ENCODE results near the gene ETNK2.

ETNK2 gene

DNA sequence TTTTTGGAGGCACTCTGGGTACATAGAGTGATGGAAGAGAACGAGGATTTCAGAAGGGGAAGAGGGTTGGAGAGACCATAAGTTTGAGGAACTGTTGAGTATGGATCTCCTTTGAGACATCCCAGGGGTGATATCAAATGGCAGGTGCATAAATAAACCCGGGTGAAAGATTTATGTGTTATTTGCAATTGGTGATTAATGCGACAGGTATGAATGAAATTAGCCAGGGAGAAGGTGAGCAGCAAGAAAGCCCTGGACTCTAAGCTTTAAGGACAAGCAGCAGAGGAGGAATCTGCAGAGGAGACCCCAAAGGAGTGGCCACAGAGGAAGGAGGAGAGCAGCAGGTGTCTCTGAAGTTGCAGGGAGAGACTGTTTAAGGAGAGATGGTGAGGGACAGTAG, 23.1 kb upstream of the ETNK2 start:
- FAIRE-seq: no peak

DNA sequence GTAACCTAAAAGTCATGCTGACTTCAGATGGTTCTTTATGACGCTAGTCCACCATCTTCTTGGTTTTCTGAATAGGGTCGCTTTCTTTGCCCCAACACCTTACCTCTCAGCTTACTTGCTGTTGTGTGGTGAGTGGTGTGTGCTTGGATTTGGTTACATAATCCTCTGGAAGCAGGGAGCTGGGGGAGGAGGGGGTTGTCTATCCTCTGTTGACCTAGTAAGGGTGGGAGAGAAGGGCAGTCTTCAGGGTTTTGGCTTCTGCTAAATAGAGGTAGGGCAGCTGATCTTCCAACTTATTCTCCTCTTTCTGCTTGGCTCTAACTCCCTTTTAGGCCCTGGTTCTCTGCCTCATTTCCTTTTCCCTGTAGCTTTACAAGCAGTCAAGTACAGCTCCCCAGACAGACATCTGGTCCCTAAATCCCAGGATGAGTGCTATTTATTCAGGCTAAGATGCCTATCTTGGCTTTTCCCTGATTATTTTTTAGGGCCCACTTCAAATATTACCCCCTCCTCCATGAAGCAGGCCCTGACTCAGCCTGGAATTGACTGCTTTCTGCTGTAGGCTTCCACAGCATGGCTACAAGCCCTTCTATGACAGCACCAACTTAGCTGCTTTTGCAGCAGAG, 20.7 kb upstream of the ETNK2 start:
- no peak for FAIRE-seq

DNA sequence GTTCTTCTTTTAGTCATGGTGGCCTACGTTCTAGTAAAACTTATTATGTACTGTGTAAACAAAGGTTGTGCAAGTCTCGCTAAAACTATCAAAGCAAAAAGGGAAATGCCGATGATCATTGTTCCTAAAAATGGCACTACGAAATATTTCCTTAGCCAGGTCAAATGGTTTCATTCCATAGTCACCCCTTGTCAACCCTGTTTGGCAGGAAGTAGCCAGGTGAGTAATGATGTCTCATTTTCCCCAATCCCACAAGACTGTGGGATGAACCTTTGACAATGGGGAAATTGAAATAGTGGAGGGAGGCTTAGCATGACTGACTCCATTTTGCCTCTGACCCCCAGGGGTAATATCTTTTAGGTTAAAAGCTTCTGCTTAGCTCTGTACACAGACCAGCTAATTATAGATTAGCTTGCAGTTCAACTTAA, 19.9 kb upstream of the ETNK2 start:
- FAIRE-seq: no peak

DNA sequence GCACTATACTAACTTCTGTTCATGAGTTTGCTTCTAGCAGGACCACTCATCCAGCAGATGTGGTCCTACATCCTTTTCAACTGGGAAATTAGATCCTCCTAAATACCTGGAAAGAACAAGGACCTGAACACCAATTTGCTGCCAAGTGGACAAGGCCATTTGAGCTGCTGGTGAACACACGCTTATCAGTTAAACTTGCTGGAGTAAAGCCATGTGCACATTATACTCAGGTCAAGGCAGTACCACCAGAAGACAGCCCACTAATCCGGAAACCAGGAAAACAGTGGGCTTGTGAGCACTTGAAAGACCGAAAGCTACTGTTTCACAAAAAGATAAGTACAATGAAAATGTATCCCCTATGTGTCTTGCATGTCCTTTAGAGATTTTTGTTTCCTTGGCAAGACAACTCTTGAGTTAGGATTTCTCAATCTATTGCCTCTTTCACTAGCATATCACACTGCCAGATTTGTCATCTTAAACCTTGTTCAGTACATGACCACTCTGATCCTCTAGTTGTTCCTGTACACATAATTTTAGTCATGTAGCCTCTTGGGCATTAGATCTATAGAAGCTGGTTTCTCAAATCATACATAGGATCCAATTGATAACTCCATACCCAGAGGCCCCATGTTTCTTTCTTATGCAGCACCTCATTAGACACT, 18.8 kb upstream of the ETNK2 start:
- no peak for FAIRE-seq

DNA sequence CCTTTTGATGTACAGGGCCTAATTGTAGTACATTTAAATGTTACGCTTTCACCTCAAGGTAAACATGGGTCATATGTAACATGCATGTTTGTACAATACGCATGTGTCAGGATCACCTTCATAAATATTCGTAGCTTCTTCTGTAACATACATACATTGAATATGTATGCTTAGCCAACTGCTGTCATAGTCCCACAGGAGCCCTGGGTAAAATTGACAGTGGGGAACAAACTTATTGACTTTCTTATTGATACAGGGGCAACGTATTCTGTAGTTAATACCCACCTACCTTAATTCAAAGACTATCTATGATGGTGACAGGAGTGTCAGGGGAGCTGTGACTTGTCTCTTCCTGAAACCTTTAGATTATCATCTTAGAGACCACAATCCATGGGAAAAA, 18.0 kb upstream of the ETNK2 start:
- FAIRE-seq: no peak

DNA sequence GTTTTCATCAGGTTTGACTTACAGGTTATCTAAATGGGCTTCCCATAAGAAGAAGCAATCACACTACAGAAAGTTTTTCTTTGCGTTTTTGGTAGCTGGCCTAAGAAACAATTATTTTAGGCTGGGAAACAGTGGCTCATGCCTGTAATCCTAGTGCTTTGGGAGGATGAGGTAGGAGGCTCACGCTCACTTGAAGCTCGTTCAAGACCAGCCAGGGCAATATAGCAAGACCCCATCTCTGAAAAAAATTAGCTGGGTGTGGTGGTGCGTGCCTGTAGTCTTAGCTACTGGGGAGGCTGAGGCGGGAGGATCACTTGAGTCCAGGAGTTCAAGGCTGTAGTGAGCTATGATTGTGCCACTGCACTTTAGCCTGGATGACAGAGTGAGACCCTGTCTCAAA, 15.9 kb upstream of the ETNK2 start:
- FAIRE-seq: no peak

DNA sequence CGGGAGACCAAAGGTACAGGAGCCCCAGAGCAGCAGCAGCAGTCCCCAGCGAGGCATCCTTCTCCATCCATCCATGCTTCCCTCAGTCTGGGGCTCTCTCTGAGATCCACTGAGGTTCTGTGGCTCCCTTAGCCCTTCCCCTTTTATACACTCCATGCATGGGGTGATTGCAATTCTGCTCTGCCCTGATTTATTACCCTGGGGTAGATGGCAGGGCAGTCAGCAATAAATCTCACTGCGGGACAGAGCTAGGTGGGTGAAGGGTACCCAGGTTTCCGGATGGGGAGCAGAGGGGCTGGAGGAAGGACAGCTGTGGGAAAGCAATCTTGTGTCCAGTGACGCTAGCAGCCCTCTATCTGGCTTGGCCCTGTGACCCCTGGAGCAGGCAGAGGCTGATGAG, 14.4 kb upstream of the ETNK2 start, which contains the start of gene REN:
Gene REN (minus strand): TSS at position 119 of the 400 bp plus-strand sequence. CDS start 44 bp downstream, at position 75.
- FAIRE-seq: no peak

DNA sequence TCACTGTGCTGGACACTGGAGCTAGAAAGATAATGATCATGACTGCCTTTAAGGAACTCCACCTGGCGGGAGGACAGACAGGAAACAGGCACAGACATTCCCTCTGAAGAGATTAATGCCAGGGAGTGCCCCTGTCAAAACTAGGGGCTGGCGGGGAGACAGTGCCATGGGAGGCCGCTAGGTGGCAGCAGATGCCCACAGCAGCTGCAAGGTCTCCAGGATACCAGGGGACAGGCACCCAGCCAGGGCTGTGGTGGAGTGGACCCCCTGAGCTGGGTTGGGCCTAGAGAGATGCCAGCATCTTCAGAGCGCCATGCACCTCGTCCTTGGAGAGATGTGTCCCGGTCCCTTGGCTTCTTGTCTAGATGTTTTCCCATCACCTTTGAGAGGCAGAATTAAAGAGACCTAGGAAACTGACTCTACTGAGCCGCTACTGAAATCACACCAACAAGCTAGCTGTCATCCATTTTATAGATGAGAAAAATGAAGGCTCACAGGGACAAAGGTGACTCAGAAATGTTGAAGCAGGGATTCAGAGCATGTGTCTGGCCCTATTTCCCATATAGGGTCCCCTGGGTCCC, 10.7 kb upstream of the ETNK2 start:
- no peak for FAIRE-seq

DNA sequence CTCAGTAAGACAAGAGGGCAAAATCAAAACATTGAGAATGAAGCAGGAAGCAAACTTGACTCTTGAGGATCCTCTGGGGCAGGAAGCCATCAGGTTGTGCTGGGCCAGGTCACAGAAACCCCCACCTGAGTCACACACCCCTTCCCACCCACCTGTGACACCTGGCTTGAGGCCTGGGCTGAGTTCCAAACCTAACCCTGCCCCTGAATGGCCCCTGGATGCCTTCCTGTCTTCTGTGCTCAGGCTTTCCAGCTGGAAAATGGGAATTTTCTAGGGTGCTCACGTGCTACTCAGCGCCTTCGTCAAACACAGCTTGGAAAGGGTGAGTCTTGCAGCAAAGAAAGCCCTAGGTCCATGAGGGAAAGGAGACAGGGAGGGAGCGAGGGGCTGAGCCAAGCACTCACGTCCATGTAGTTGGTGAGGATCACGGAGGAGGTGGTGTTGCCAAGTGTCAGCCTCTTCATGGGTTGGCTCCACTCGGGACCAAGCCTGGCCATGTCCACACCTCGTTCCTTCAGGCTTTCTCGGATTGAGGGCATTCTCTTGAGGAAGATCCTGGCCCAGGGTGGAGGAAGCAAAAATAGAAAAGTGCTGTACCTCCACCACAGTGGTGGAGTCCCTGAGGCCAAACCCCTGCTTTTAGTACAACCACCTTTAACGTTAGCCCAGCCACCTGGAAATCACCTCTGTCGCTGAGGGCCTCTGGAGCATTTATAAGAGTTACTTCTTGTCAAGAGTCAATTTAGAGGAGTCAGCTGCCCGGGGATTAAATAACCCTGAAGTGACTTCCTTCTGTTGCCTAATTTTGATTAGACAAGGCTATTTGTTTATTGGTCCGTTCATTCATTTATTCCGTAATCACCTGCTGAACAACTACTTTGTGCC, 10.0 kb upstream of the ETNK2 start:
- no peak for FAIRE-seq

DNA sequence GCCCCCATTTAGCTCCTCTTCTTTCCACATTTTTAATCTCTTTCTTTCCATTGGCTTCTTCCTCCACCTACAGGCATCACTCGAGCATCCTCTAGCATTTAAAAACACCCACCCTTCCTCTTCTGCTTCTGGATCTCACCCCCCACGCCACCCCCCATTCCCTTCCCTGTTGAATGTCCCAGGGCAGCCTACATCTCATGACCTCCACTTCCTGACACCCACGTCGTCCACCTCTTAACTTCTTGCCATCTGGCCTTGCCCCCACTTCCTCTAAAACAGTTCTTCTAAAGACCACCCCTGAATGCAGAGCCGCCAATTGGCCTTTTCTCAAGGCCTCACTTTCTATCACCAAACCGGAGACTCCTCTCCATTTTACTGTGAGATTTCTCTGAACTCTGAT, 6.1 kb upstream of the ETNK2 start:
- FAIRE-seq: no peak

DNA sequence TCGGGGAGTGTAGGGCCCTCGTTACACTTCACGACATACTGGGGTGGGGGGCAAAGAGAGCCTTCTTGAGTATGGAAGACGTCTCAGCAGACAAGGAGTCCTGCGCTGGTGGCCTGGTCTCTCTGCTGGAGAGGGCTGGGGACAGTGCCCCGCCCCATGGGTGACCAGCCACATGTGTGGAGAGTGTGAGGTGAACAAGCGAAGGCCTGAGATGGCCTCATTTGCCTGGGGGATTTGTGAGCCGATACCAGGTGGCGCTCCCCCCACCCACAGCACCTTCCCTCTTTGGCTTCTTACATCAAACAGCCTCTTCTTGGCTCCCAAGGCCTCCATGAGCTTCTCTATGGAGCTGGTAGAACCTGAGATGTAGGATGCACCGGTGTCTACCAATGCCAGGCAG, 4.0 kb upstream of the ETNK2 start:
- no peak for FAIRE-seq

DNA sequence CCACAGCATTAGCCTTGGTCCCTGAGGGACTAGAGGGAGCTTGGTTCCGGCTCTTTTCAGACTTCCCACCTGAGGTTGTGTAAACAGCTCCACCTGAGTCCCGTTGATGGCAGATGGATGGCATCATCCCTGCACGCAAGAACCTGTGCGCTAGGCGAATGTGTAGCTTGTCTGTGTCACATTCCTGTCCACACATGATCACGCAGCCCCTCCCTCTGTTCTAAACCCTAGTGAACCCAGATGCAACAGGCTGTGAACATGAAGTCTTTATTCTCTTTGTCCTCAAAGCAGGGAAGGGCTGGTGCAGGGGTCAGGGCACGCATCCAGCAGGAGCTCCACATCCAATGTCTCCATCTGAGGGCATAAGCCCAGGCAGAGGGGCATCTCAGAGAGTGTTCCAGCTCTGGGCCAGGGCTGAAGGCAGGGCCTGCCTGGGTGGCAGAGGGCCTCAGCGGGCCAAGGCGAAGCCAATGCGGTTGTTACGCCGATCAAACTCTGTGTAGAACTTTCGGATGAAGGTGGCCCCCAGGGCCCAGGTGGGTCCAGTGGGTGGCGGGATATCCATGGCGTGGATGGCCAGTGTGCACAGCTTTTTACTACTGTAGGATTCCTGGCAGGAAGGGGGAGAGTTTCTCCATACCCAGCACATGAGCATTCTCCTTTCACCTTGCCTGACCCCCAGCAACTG, 2.9 kb upstream of the ETNK2 start:
- no peak for FAIRE-seq

DNA sequence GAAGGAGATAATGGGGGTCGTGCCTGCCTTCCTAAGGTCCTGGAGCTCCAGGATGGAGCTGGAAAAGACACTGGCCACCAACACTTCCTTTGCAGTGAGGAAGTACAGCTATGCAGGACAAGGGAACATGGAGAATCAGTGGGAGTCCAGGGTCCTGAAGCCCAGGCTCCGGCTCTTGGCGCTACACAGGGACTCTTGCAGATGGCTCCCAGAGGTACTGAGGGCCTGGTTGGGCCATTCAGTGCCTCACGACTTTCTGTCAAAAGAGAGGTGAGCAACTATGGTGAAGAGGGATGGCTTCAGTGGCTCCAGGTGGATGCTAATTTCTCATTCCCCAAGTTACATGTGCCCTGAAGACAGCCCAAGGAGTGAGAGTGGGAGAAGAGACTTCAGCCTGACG, 1.8 kb upstream of the ETNK2 start:
- FAIRE-seq: no peak

DNA sequence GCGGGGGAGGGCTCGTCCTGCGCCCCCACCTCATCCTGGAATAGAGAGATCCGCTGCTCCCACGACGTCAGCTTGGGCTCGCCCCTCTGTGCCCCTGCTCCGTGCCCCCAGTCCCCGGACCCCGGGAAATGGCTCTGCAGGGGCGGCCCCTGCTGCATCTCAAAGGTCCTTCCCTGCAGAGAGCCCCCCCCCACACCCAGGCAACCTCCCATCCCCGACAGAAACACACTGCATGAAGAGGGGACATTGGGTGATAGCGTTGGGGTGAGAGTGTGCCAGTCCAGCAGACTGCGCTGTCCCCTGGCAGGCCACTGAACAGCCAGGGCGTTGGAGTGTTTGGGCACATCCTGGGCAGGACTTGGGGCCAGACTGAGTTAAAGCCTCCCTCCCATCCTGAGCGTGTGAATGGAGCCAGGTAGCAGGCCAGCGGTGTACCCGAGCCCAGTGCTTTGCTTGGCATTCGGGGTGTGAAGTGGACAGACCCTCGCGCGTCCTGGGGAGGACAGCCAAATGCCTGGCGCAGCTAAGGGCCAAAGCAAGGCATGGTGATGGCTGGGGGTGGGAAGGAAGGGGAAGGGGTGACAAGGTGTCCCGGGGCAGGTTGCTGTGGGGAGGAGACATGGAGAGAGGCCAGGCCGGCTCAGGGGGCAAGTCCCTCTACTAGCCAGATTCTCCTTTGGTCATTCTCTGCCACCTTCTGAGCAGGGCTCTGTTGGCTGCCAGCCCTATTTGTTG, 633 bp upstream of the ETNK2 start:
- no peak for FAIRE-seq

DNA sequence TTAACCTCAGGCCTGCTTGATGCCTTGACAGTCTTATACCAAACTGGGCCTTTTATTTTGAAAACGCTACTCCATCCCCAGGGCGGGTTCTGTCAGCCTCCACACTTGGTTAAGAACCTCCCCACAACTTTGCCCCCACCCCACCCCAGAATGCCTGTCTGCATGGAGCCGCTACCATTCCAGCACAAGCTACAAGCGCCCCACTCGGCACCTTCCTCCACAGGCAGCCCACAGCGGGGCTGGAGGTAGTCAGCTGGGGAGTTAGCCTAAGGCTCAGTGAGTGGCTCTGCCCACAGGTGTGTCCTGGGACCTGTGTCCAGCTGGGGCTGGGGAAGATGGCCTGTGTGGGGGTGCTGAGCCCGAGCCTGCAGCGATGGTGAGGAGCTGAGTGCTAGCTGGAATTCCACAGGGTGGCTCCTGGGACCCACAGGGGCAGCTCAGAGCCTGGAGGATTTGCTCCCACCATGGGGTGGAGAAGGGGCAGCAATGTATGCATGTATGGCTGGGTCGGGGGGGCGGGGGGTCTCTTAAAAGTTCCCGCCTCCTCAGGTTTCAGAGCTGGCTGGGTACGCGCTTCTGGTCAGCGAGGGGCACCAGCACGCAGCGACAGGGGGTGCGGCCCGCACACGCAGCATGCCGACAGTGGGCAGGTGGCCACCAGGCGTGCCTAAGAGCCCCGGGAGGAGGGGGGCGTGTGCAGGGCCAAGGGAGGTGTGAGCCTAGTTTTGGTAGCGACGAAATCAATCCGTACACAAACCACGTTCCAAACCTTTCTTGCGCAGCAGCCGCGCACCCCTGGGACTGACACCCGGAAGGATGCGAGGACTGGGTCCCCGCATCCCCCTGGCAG, 917 bp downstream of the ETNK2 start:
- no peak for FAIRE-seq

DNA sequence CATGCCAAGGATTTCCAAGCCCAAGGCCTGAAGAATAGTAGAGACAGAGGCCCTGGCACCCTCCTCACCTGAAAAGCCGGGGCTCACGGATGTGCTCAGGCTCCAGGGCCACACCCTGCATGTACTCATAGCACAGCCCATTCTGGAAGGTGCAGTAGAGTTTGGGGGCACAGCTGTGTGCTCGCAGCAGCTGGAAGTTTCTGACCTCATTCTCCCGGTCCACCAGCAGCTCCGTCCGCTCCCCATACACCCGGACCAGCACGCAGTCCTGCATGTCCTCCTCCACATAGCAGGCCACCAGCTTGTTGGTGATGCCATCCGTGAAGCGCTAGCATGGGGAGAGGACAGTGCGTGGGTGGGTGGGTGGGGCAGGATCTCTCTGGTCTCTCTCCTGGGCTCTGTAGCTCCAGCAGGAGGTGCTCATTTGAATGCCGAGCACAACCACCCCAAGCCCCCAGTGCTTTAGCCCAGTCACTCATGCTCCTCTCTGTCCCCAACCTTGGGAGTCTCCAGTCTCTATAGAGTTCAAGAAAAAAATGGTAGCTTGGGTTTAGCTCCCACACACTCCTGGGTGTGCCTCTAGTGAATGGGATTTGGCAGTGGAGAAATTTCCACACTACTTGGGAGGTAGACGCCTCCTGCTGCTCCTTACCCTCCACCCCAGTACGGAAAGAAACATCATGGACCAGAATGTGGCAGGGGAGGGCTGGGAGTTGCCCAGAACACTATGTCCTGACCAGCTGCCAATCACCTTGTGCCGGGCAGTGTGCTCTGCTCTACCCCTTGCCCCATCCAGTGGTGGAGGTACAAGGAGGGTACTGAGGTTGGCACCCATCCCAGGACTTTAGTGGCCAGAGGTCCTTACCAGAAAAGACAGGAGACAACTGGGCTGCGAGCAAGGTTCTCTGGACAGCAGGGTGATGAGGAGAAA, 1.9 kb downstream of the ETNK2 start:
- no peak for FAIRE-seq

DNA sequence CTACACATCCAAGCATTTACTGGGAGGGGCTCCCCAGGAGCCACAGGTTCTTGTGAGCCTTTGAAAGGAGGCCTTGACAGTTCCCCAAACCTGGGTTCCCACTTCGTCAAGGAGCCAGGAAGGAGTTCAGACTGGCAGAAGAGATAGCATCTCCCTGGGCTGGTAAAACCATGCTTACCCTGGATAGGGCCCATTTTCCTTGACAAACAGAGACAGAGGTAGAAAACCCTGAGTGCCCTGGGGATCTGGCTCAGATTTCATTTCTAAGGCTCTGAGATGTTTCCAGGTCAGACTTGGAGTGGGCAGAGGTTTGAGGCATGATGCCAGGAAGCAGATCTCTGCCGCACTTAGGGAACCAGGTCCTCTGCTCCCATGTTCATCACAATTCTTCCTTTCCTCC, 2.7 kb downstream of the ETNK2 start:
- no peak for FAIRE-seq

DNA sequence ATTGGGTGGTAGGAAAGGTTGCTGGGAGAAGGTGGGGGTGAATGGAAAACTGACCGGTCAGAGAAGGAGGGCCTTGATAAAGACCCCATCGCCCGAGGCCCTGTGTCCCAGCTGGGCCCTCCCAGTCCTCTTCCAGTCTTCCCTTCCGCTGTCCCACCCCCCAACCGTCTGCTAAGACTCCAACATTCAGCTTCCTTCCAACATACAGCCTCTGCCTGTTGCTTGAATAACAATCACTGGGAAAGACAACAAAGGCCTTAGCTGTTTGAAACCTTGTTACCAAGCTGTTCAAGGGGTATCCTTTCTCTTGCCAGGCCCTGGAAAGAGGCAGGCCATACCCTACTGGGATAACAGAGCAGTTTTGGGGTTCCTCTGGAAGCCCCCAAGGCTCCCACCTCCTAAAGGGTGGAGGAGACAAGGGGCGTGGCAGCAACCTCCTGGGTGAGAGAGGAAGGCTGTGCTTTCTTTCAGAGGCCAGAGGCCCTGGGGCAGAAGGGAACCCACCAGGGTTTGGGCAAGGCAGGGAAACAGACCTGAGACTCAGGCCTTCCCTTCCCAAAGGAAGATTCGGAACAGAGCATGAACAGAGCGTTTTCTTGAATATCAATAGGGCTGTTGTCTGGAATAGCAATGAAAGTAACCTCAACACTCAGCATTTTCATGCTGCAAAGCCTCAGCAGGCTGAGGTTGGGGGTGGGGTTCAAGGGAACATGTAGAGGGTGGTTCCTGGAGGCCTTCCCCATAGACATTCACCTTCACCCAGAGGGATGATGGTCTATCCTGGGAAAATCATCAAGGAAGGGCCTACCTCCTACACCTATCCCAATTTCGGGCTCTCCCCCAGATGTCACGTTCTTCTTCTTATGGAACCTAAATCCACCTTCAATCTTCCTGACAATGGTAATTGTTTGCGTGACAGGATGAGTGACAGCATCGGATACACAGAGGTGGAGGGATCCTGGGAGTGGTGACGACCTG, 4.1 kb downstream of the ETNK2 start:
- FAIRE-seq: no peak

DNA sequence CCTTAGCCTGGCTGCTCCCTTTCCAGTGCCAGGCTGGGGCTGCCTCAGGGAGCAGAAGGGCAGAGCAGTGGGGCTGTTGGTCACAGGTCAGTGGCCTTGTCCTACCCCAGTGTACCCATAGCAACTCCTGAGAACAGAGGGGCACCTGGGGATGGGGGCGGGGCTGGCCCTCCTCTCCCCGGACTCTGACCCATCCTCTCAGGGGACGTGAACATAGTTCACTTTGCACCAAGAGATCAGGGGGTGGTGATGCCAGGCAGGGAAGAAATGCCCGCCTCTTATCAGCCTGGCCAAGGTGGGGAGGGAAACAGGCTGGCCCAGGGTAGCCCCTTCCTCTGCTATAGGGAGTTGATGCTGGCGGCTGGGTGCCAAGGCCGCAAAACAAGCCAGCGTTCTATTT, 4.9 kb downstream of the ETNK2 start:
- no peak for FAIRE-seq
